Measurements from ENCODE around the gene DZIP1L. TPM values are rescaled to one million over a fixed set of nuclear protein-coding genes. Genes with fewer than 3 reads are reported as not detected.
A peak's percentile ranks its signal among the peaks of the same experiment; 100 is the strongest.

The DZIP1L gene
- total RNA-seq, 4 donors from 2014 or later: 12.7 to 23.0 (median 17.2) TPM

GRCh38 chr3:138049157-138049919, 66.1 kb downstream of the DZIP1L start:
- H3K27me3 ChIP-seq: no peaks in the 10 kb centered on the region
- H3K36me3 ChIP-seq: no peaks in the 10 kb centered on the region
- no peaks in the 10 kb centered on the region for H3K9me3 ChIP-seq
- peaks cover 0 to 4% of the 10 kb centered on the region in 2 donors for H3K4me1 ChIP-seq
- TF ChIP-seq CTCF (IDR thresholded peaks at IDR 0.05): no peak
- no peak overlapping the region for H3K4me3 ChIP-seq (replicated peaks in 1 of 3)
- no peak overlapping the region for H3K27ac ChIP-seq
- intact Hi-C loops (cut with DNase I): no loop called here
- WGBS, 2 donors: 95 to 96% methylated on average over 9 of the region's 9 CpGs
- DNase-seq: no peak

GRCh38 chr3:138047596-138048158, 67.7 kb downstream of the DZIP1L start:
- Histone ChIP-seq H3K36me3 (no peaks in the 10 kb centered on the region), H3K27ac (no peak overlapping the region), H3K27me3 (no peaks in the 10 kb centered on the region), H3K4me1 (peaks cover 0 to 4% of the 10 kb centered on the region in 2 donors), H3K4me3 (replicated peaks in 1 of 3) (no peak overlapping the region), H3K9me3 (no peaks in the 10 kb centered on the region)
- 69 to 81% methylated on average over 5 of the region's 5 CpGs for WGBS, 2 donors
- TF ChIP-seq CTCF (IDR thresholded peaks at IDR 0.05): no peak
- TF ChIP-seq POLR2A (IDR thresholded peaks at IDR 0.05): no peak
- no peak for DNase-seq
- intact Hi-C loops (cut with DNase I): no loop called here

- no peaks in the 10 kb centered on the region for H3K9me3 ChIP-seq
- no peak for TF ChIP-seq POLR2A (IDR thresholded peaks at IDR 0.05)
- no peak for TF ChIP-seq CTCF (IDR thresholded peaks at IDR 0.05)
- 28 to 32% methylated on average over 3 of the region's 3 CpGs for WGBS, 2 donors
- H3K4me3 ChIP-seq (replicated peaks in 1 of 3): no peak overlapping the region
- peaks cover 0 to 4% of the 10 kb centered on the region in 2 donors for H3K4me1 ChIP-seq
- H3K36me3 ChIP-seq: no peaks in the 10 kb centered on the region
- intact Hi-C loops (cut with DNase I): no loop called here
- no peaks in the 10 kb centered on the region for H3K27me3 ChIP-seq
- H3K27ac ChIP-seq: no peak overlapping the region
- DNase-seq: no peak
These were observed 68.5 kb downstream of the DZIP1L start for GRCh38 chr3:138046955-138047354.

GRCh38 chr3:138046085-138046484, 69.3 kb downstream of the DZIP1L start:
- TF ChIP-seq POLR2A (IDR thresholded peaks at IDR 0.05): no peak
- TF ChIP-seq CTCF (IDR thresholded peaks at IDR 0.05): no peak

More at GRCh38 chr3:138046085-138046484, 69.3 kb downstream of the DZIP1L start:
- Histone ChIP-seq H3K4me3 (replicated peaks in 1 of 3) (no peak overlapping the region), H3K27ac (no peak overlapping the region), H3K9me3 (no peaks in the 10 kb centered on the region), H3K27me3 (no peaks in the 10 kb centered on the region), H3K4me1 (peaks cover 0 to 4% of the 10 kb centered on the region in 2 donors), H3K36me3 (no peaks in the 10 kb centered on the region)
- peak; percentile 48 to 54 for DNase-seq
- WGBS, 2 donors: 45 to 54% methylated on average over 3 of the region's 3 CpGs
- intact Hi-C loops (cut with DNase I): no loop called here
